HG02973 (cell line): ENCODE results near the gene MBNL1.
"Not testable (repeated sequence)": the region's sequence is repeated elsewhere in the genome, so short reads cannot be mapped to it uniquely, and the experiment has no call there.

Experiments
- ATAC-seq: cut with Tn5 transposase; IDR thresholded peaks from one replicate; pipeline ENCODE4 v1.9.1; 2021; ENCODE audit warnings: moderate library complexity; ENCODE audit not compliant: unreplicated experiment

Gene MBNL1

DNA sequence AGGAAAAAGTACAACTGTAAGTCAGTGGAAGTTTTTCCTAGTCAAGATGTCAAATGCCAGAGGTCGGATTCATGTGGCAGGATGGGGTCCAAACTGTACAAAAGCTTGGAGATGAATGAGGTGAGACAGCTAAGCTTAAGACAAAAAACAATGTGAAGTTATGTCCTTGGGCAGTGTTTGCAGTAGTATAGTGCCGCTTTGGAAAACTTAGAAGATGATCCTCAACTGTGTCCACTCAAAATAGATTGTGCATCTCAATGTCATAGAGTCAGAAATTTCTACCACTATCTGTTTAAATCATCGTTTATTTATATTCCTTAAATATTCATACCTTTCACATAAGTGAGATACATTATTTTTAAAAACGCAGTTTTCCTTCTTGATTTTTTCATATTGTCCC lies 77.3 kb downstream of the MBNL1 start:
- no peak for ATAC-seq

DNA sequence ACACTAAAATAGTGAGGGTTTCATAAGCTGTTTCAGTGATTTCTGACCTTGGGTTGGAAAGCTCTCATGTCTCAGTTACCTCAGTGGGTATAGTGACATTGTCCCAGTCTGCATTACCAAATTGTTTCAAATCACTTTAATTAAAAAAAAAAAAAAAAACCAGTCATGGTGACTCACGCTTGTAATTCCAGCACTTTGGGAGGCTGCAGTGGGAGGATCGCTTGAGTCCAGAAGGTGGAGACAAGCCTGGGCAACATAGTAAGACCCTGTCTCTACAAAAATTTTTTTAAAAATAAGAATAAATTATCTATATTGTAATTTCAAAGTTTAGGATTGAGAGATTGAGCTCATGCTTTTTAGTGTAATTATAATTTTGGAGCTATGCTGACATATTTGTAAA lies 78.0 kb downstream of the MBNL1 start:
- no peak for ATAC-seq

DNA sequence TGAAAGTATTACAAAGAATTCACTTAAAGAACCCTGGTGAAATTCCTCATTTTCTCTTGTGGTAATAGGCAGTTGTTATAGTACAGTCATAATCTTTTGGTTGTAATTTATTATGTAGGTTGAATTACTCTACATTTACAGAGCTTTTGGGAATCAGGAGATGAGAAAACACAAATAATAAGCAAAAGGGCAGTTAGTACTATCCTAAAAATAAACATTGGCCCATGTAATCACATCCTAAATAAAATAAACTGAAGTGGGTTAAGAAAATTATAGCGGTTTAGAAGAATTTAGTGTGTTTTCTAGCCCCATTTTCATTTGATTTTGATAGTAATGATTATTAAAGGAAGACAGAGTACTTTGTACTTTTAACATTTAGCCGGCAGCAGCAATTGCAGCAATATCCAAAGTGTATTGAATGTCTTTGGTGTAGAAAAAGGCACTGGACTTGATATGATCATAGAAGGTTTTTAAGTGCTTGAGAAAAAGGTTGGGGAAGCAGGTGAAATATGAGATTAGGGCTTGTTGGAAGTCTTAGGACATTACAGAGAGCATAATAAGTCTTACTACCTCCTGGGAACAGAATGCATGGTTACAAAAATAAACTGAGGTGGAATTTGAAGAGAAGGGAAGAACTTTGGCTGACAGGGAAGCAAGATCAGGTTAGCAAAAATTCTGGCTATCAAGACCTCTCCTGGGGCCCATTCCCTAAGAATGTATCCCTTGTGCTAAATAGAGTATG lies 79.9 kb downstream of the MBNL1 start:
- no peak for ATAC-seq

DNA sequence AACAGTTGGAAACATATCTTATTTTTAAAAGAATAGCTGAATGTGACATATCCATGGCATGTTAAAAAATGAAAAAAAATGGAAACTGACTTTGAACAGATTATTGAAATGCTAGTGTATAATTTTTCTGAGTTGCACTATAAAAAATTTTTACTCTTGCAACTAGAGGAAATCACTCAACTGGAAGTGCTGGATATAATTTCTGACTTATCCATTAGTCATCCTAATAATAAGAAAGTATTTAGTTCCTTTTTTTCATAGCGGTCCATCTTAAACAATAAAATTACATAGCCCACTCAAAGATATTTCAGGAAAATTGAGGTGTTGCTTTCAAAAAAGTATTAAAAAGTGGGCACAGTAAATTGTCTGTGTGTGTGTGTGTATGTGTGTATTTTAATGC lies 80.7 kb downstream of the MBNL1 start:
- no peak for ATAC-seq

GRCh38 chr3:152350139-152350538 lies 81.4 kb downstream of the MBNL1 start:
- no peak for ATAC-seq

GRCh38 chr3:152350776-152351175 lies 82.0 kb downstream of the MBNL1 start:
- no peak for ATAC-seq

DNA sequence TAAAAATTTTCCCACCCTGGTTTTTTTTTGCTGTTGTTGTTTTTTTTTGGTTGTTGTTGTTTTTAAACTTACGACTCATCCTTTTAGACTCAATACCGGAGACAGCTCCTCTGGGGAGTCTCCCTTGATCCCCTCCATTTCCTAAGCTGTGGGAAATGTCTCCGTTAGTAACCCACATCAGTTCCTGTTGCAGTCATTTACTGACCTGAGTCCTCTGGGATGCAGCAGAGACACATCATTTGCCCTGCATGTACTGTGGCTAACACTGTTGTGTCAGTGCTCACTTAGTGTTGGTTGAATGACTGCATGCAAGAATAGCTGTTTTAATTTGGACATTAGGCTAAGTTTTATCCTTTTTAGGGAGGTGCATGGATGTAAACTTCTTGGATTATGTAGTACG lies 83.8 kb downstream of the MBNL1 start:
- ATAC-seq: no peak

- ATAC-seq: no peak
These were observed 84.8 kb downstream of the MBNL1 start for GRCh38 chr3:152353578-152353977.

DNA sequence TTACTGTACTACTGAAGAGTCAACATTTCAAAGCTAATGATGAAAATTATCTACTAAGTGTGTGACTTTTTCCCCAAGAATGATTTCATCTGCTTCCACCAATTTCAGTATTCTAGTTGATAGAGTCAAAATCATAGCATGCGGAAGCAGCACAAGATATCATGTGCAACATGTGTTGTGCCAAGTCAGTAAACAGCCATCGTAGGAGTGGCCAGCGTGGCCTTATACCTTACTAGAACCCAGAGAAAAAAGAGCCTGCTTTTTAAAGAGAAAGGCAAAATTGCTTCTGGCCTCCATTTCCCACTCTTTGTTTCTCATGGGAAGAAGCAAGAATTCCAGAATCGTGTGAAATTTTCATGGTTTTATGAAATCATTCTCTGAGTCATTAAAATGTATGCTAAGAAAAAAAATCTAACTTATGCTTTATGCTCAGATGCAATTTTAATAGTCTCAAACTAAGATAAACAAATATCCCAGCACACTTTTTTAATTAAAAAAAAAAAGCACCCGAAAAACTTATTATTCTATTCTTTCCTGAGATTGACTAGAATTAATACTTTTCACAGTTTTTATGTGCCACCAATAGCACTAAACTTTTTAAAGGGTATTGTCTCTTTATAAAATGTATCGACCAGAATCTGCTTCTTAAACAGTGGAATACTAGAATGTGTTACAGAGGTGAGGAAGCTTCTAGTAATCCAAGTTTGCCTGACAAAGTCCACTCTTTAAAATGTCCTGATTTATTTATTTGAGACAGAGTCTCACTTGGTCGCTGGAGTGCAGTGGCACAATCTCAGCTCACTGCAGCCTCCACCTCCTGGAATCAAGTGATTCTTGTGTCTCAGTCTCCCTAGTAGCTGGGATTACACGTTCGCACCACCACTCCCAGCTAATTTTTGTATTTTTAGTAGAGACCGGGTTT lies 87.3 kb downstream of the MBNL1 start:
- no peak for ATAC-seq

GRCh38 chr3:152356870-152357276 lies 88.1 kb downstream of the MBNL1 start:
- peak; percentile 68 for ATAC-seq

GRCh38 chr3:152357587-152357986 lies 88.9 kb downstream of the MBNL1 start:
- no peak for ATAC-seq

- no peak for ATAC-seq
These were observed 90.9 kb downstream of the MBNL1 start for GRCh38 chr3:152359385-152360248.

- no peak for ATAC-seq
These were observed 91.6 kb downstream of the MBNL1 start for GRCh38 chr3:152360302-152360701.

DNA sequence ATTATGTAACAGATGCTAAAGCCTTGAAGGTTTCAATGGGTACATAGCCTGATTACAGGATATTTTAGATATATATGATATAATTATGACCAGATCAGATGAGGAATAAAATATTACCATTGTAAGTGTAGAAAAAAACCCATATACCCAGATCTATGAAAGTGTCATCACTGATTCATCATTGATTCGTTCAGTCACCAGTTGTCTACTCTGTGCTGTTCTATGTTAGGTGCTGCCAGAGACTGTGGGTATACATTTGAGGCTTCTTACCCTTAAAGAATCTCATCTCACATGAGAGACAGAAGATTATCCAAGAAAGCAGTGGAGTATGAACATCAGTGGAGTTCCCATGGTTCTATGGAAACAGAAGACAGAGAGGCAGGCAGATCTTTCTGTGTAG lies 92.2 kb downstream of the MBNL1 start:
- ATAC-seq: no peak

- no peak for ATAC-seq
These were observed 93.4 kb downstream of the MBNL1 start for GRCh38 chr3:152362086-152362485.

DNA sequence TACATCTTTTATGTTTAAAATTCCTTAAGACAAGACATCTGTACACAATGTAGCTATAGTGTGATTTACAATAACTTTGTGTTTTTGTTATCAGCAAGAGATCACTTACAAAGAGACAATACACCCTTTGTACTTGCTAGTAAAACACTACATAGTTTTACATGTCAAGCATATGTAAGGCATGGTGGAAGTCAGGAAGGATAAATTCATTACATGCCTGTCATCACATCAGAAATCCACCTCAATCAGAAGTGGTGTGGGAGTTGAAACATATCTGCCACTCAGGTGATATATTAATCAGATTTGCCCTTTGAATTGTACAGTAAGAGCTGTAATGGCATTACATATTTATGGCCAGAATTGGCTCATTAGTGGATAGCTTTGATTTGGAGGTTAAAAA lies 95.5 kb downstream of the MBNL1 start:
- ATAC-seq: no peak

- no peak for ATAC-seq
These were observed 96.4 kb downstream of the MBNL1 start for GRCh38 chr3:152365126-152365525.

GRCh38 chr3:152365766-152366593 lies 97.3 kb downstream of the MBNL1 start:
- ATAC-seq: no peak

DNA sequence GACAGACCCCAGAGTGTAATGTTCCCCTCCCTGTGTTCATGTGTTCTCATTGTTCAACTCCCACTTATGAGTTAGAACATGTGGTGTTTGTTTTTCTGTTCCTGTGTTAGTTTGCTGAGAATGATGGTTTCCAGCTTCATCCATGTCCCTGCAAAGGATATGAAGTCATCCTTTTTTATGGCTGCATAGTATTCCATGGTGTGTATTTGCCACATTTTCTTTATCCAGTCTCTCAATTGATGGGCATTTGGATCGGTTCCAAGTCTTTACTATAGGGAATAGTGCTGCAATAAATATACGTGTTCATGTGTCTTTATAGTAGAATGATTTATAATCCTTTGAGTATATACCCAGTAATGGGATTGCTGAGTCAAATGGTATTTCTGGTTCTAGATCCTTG lies 98.5 kb downstream of the MBNL1 start:
- ATAC-seq: not testable (repeated sequence)

DNA sequence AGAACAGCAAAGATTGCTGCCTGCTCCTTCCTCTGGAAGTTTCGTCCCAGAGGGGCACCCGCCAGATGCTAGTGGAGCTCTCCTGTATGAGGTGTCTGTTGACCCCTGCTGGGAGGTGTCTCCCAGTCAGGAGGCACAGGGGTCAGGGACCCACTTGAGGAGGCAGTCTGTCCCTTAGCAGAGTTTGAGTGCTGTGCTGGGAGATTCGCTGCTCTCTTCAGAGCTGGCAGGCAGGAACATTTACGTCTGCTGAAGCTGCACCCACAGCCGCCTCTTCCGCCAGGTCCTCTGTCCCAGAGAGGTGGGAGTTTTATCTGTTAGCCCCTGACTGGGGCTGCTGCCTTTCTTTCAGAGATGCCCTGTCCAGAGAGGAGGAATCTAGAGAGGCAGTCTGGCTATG lies 103.9 kb downstream of the MBNL1 start:
- ATAC-seq: not testable (repeated sequence)
